ELF-1 (cell line): ENCODE results near the gene ARID3A.
"Not testable (repeated sequence)": the region's sequence is repeated elsewhere in the genome, so short reads cannot be mapped to it uniquely, and the experiment has no call there.

Experiments used
- DNase-seq: peaks from one replicate; pipeline ENCODE4 v3.0.0-alpha.2; 2016; ENCODE audit warnings: low read depth, low spot score

Gene ARID3A

GRCh38 chr19:891421-892200 lies 34.2 kb upstream of the ARID3A start:
- not testable (repeated sequence) for DNase-seq

GRCh38 chr19:892243-892893 lies 33.5 kb upstream of the ARID3A start:
- no peak for DNase-seq

- DNase-seq, result peak; percentile 96
These were observed 32.7 kb upstream of the ARID3A start, which contains the start of the genes MED16 and RNU6-9 for GRCh38 chr19:892894-893689. Gene MED16 (minus strand): TSS chr19:893187. CDS start chr19:891131, 2,056 bp downstream. Gene RNU6-9 (plus strand): TSS chr19:893484.

DNA sequence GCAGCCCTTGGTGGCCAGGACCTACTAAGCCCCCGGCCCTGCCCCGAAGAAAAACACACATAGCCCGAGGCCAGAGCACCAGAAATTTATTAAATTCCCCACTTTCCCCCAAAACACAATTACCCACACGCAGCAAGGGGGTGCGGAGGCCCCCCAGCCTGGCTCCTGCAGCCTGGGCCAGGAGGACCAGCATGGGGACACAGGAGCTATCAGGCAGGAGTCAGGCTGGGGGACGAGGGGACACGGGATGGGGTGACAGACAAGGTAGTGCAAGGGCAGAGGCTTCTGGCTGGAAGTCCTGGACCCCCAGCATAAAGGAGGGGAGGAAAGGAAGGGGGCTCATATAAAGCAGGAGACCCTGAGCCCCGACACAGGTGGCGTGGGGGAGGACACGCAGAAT lies 29.4 kb upstream of the ARID3A start:
- no peak for DNase-seq

- DNase-seq, result no peak
These were observed 28.8 kb upstream of the ARID3A start for GRCh38 chr19:896999-897398.

GRCh38 chr19:897442-898039 lies 28.3 kb upstream of the ARID3A start:
- peak; percentile 61 for DNase-seq

- DNase-seq, result no peak
These were observed 27.2 kb upstream of the ARID3A start for GRCh38 chr19:898663-899062.

- DNase-seq, result no peak
These were observed 26.3 kb upstream of the ARID3A start for GRCh38 chr19:899336-900042.

GRCh38 chr19:900043-900301 lies 25.9 kb upstream of the ARID3A start:
- DNase-seq, result no peak

GRCh38 chr19:900302-901111 lies 25.3 kb upstream of the ARID3A start:
- DNase-seq, result peak; percentile 45

- no peak for DNase-seq
These were observed 24.4 kb upstream of the ARID3A start for GRCh38 chr19:901216-902092.

- no peak for DNase-seq
These were observed 23.8 kb upstream of the ARID3A start for GRCh38 chr19:902093-902370.

GRCh38 chr19:902446-903226 lies 23.2 kb upstream of the ARID3A start:
- DNase-seq, result no peak

GRCh38 chr19:903266-903797 lies 22.5 kb upstream of the ARID3A start:
- DNase-seq, result peak; percentile 57

DNA sequence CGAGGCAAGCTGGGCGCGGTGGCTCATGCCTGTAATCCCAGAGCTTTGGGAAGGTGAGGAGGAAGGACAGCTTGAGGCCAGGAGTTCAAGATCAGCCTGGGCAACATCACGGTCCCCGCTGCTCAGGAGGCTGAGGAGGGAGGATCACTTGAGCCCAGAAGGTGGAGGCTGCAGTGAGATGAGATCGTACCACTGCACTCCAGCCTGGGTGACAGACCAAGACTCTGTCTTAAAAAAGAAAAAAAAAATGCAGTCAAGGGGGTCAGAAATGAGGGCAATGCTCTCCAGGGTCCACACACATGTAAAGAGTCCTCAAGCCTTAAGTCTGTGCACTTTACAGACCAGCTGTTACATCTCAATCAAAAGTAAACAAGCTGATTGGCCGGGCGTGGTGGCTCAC lies 21.3 kb upstream of the ARID3A start:
- no peak for DNase-seq

DNA sequence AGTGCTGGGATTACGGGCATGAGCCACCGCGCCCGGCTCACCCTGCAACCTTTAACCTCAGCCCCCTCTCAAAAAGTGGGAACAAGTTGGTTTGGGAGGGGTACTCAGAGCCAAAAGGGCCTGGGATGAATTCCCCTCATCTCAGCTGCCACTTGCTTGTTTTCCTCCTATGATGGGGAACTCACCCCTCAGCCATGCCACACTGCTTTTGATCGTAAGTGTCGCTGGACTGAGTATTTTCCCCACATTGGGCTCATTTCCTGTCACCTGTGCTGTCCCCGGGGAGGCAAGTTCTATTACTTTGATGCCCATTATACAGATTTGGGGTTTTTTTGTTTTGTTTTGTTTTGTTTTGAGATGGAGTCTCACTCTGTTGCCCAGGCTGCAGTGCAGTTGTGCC lies 19.4 kb upstream of the ARID3A start:
- DNase-seq, result no peak

- no peak for DNase-seq
These were observed 18.5 kb upstream of the ARID3A start for GRCh38 chr19:907183-907853.
